Measurements from ENCODE around the gene UBE3A. TPM values are rescaled to one million over a fixed set of nuclear protein-coding genes. Genes with fewer than 3 reads are reported as not detected.

The UBE3A gene
- total RNA-seq, 1 donor from 2014 or later, result 118 TPM

DNA sequence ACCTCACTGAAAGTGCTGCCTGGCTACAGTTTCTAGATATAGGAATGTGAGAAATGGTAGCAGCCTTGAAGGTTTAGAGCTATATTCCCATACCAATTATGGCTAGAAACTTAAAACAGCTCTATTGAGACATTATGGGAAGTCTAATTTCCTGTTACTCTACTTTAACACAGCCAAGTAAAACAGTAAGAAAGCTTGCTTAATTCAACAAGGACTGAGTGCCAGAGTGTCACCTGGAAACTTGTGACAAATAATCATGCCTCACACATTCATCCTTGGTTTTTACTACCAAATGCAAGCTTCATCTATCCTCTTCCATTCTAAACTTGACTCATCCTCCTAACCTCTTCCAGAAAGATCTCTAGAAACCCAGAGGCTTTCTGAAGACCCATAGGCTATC lies 41.7 kb downstream of the UBE3A start:
- no peaks in the 10 kb centered on the region for H3K9me3 Mint-ChIP-seq (ENCODE audit: low read depth)

DNA sequence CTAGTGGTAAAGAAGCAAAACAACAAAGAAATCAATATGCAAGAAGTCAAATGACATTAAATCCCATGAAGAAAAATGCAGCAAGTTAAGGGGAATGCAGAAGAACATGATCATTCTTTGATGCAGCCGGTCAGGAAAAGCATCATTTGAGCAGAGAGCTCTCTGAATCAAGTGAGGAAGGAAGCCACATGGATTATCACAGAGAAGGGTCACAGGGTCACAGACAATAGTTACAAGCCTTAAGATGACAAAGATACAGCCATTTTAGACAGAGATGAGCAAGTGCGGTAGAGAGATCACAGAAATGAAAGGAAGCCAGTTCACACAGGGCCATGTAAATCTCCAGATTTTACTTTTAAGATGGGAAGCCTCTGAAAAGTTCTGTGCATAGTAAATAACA lies 43.9 kb downstream of the UBE3A start:
- no peaks in the 10 kb centered on the region for H3K4me1 Mint-ChIP-seq (ENCODE audit: low read depth)

More for the DNA sequence above, 41.7 kb downstream of the UBE3A start:
- DNase-seq (ENCODE audit: low spot score, unreplicated experiment), result no peak
- Mint-ChIP-seq H3K27me3 (no peaks in the 10 kb centered on the region), H3K4me1 (ENCODE audit: low read depth) (no peaks in the 10 kb centered on the region), H3K36me3 (ENCODE audit: insufficient read depth) (peaks cover 26% of the 10 kb centered on the region), H3K4me3 (ENCODE audit: low read depth) (no peak overlapping the region), H3K27ac (peak overlapping the region; percentile 22)
- TF ChIP-seq, protein P1, sequence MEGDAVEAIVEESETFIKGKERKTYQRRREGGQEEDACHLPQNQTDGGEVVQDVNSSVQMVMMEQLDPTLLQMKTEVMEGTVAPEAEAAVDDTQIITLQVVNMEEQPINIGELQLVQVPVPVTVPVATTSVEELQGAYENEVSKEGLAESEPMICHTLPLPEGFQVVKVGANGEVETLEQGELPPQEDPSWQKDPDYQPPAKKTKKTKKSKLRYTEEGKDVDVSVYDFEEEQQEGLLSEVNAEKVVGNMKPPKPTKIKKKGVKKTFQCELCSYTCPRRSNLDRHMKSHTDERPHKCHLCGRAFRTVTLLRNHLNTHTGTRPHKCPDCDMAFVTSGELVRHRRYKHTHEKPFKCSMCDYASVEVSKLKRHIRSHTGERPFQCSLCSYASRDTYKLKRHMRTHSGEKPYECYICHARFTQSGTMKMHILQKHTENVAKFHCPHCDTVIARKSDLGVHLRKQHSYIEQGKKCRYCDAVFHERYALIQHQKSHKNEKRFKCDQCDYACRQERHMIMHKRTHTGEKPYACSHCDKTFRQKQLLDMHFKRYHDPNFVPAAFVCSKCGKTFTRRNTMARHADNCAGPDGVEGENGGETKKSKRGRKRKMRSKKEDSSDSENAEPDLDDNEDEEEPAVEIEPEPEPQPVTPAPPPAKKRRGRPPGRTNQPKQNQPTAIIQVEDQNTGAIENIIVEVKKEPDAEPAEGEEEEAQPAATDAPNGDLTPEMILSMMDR (IDR thresholded peaks at IDR 0.05; ENCODE audit: unreplicated experiment), result no peak

DNA sequence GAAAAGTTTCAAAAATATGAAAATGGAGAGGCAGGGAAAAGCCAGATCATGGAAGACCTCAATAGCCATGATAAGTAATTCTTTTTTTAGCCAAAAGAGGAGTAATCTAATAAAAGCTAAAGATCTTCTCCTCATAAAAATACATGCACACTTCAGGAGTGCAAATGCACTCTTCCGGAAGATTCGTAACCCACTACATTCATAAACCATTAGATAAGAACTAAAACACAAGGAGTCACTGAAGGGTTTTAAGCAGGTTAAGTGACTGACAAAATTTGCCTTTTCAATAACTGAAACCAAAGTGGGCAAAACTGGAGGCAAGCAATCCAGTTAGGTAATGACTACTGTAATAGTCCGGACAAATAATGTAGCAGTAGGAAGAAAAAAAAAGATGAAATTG lies 46.0 kb downstream of the UBE3A start:
- Mint-ChIP-seq H3K4me1 (ENCODE audit: low read depth) (no peaks in the 10 kb centered on the region), H3K27ac (no peak overlapping the region), H3K36me3 (ENCODE audit: insufficient read depth) (peaks cover 31% of the 10 kb centered on the region), H3K9me3 (ENCODE audit: low read depth) (peaks cover 7% of the 10 kb centered on the region), H3K27me3 (no peaks in the 10 kb centered on the region), H3K4me3 (ENCODE audit: low read depth) (no peak overlapping the region)
- no peak for DNase-seq (ENCODE audit: low spot score, unreplicated experiment)
- TF ChIP-seq, protein P1 (IDR thresholded peaks at IDR 0.05; ENCODE audit: unreplicated experiment), result no peak

More for the DNA sequence above, 43.9 kb downstream of the UBE3A start:
- no peak for DNase-seq (ENCODE audit: low spot score, unreplicated experiment)
- Mint-ChIP-seq H3K27ac (peak overlapping the region; percentile 8), H3K27me3 (no peaks in the 10 kb centered on the region), H3K36me3 (ENCODE audit: insufficient read depth) (peaks cover 19% of the 10 kb centered on the region), H3K4me3 (ENCODE audit: low read depth) (no peak overlapping the region), H3K9me3 (ENCODE audit: low read depth) (no peaks in the 10 kb centered on the region)
- TF ChIP-seq, protein P1 (IDR thresholded peaks at IDR 0.05; ENCODE audit: unreplicated experiment), result no peak

DNA sequence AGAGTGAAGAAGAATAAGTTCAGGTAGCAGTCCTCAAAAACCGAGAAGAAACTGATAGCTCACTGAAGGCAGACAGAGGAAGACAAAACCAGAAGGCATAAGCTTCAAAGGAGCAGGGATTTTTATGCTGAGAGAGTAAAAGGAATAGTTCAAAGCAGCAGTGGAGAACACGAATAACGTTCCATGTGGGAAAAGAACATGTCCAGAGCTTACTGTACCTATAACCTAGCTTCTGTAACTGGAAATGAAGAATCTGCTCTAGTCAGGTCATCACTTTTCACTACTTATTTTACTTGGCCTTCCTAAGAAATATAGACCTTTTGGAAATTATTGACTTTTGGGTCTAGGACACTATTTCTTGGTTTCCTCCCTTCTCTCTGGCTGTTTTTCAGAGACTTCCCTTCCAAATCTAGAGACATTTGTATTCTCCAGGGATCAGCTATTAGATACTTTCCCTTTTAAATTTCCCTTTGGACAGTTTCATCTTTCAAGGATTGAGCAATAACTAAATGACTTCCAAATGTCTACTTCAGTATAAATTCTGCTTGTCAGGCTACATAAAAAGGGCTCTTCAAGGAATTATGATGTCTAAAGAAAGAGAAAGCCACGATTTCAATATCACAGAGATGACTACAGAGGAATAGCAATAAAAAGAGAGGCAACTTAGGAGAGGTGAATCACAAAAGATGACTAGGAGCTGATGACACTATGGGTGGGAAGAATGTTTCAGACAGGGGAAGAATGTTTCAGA lies 46.7 kb downstream of the UBE3A start:
- DNase-seq (ENCODE audit: low spot score, unreplicated experiment), result no peak
- Mint-ChIP-seq H3K4me3 (ENCODE audit: low read depth) (no peak overlapping the region), H3K36me3 (ENCODE audit: insufficient read depth) (peaks cover 34% of the 10 kb centered on the region), H3K9me3 (ENCODE audit: low read depth) (peaks cover 11% of the 10 kb centered on the region), H3K27me3 (no peaks in the 10 kb centered on the region), H3K27ac (no peak overlapping the region), H3K4me1 (ENCODE audit: low read depth) (no peaks in the 10 kb centered on the region)
- TF ChIP-seq, protein P1 (IDR thresholded peaks at IDR 0.05; ENCODE audit: unreplicated experiment), result no peak

DNA sequence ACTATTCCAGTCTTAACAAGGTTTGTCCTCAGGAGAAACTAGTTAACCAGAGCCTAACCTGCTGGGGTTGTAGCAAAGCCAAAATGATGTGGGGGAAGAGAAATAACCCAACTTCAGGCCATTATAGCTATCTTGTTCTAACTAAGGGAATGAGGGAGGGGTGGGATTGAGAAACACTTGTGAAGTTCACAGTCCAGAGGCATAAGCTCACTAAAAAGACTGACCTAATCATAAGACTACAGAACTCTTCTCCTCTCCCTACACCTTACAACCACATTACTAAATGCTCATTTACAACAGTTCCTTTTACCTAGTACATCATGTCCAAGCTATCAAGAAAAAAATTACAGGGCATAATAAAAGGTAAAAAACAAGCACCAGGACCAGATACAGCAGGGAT lies 52.8 kb downstream of the UBE3A start:
- no peak for DNase-seq (ENCODE audit: low spot score, unreplicated experiment)
- no peak overlapping the region for H3K27ac Mint-ChIP-seq
- TF ChIP-seq, protein P1 (IDR thresholded peaks at IDR 0.05; ENCODE audit: unreplicated experiment), result no peak
- no peak overlapping the region for H3K4me3 Mint-ChIP-seq (ENCODE audit: low read depth)
- H3K36me3 Mint-ChIP-seq (ENCODE audit: insufficient read depth), result peaks cover 70% of the 10 kb centered on the region
- peaks cover 41% of the 10 kb centered on the region for H3K9me3 Mint-ChIP-seq (ENCODE audit: low read depth)
- H3K4me1 Mint-ChIP-seq (ENCODE audit: low read depth), result peaks cover 3% of the 10 kb centered on the region
- no peaks in the 10 kb centered on the region for H3K27me3 Mint-ChIP-seq
